Measurements from ENCODE around the gene RIMBP2. TPM values are rescaled to one million over a fixed set of nuclear protein-coding genes. Genes with fewer than 3 reads are reported as not detected.

The RIMBP2 gene
- total and polyA plus RNA-seq, 2 experiments from 2014 or later, result 0.31 to 0.37 TPM

DNA sequence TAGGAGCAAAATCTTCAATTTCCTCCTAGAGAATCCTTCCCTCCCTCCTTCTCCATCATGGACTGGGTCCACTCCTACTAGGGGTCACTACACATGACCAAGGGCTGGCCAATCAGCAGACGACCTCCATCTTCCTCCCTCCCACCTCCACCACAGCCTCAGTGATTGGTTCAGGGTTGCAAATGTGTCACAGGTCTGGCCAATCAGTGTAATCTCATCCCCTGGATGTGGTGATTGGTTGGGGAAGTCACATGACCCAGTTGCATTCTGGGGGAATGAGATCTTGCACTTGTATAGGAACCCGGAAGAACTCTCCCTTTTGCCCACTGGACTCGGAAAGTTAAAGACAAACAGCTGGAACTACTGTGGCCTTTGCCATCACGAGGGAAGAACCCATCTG is 209.3 kb downstream of the RIMBP2 start:
- Histone ChIP-seq H3K36me3 (ENCODE audit: insufficient read depth) (no peaks in the 10 kb centered on the region), H3K4me3 (no peak overlapping the region), H3K79me2 (replicated peaks; ENCODE audit: insufficient read depth) (no peaks in the 10 kb centered on the region), H2AFZ (no peak overlapping the region), H3K9me2 (ENCODE audit: insufficient read depth) (no peaks in the 10 kb centered on the region), H4K20me1 (replicated peaks; ENCODE audit: insufficient read depth) (no peaks in the 10 kb centered on the region), H3F3A (replicated peaks; ENCODE audit: low read depth) (no peaks in the 10 kb centered on the region), H3K27me3 (ENCODE audit: insufficient read depth) (no peaks in the 10 kb centered on the region), H3K4me2 (no peak overlapping the region), H3K4me1 (ENCODE audit: insufficient read depth) (no peaks in the 10 kb centered on the region), H3K27ac (ENCODE audit: low read depth) (no peak overlapping the region)
- peaks cover 10% of the 10 kb centered on the region for H3K27me3 Mint-ChIP-seq (ENCODE audit: insufficient read depth, low read depth, poor library complexity)
- H3K4me1 Mint-ChIP-seq, result no peaks in the 10 kb centered on the region
- H3K4me3 Mint-ChIP-seq, result no peak overlapping the region
- DNase-seq (ENCODE audit: low spot score) (no peak), ATAC-seq (no peak)
- peaks cover 29% of the 10 kb centered on the region for H3K36me3 Mint-ChIP-seq (ENCODE audit: low read depth)
- TF ChIP-seq POLR2AphosphoS5 (IDR thresholded peaks at IDR 0.05; ENCODE audit: low read depth) (no peak), NANOG (IDR thresholded peaks at IDR 0.05; ENCODE audit: borderline replicate concordance) (no peak), JUNB (IDR thresholded peaks at IDR 0.05; ENCODE audit: unreplicated experiment) (no peak), EZH2 (IDR thresholded peaks at IDR 0.05; ENCODE audit: low read depth, unreplicated experiment) (no peak), ZNF114 (CRISPR knock-in tag; IDR thresholded peaks at IDR 0.05) (no peak)
- TF ChIP-seq, protein P1, sequence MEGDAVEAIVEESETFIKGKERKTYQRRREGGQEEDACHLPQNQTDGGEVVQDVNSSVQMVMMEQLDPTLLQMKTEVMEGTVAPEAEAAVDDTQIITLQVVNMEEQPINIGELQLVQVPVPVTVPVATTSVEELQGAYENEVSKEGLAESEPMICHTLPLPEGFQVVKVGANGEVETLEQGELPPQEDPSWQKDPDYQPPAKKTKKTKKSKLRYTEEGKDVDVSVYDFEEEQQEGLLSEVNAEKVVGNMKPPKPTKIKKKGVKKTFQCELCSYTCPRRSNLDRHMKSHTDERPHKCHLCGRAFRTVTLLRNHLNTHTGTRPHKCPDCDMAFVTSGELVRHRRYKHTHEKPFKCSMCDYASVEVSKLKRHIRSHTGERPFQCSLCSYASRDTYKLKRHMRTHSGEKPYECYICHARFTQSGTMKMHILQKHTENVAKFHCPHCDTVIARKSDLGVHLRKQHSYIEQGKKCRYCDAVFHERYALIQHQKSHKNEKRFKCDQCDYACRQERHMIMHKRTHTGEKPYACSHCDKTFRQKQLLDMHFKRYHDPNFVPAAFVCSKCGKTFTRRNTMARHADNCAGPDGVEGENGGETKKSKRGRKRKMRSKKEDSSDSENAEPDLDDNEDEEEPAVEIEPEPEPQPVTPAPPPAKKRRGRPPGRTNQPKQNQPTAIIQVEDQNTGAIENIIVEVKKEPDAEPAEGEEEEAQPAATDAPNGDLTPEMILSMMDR (conservative IDR thresholded peaks at IDR 0.05; ENCODE audit: low read depth in 2 of 2), result no peak
- no peak overlapping the region for H3K27ac Mint-ChIP-seq
- peaks cover 91% of the 10 kb centered on the region for H3K9me3 Mint-ChIP-seq

DNA sequence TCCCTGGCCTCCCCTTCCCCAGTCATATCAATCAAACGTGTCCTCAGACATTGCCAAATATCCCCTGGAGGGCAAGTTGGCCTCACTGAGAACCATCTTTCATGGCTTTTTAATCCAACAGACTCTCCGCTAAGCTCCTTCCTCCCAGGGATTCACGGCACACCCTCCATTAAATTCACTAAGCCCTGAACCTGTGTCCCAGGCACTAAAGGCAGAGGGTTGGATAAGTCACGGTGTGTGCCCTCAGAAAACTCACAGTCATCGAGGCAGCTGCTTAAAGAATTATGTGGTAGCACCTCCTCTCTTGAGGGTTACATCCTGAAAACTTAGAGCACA is 211.3 kb downstream of the RIMBP2 start:
- ATAC-seq (no peak), DNase-seq (ENCODE audit: low spot score) (no peak)
- Histone ChIP-seq H3K79me2 (replicated peaks; ENCODE audit: insufficient read depth) (no peaks in the 10 kb centered on the region), H3K27me3 (ENCODE audit: insufficient read depth) (no peaks in the 10 kb centered on the region), H3K4me3 (no peak overlapping the region), H3K9me2 (ENCODE audit: insufficient read depth) (no peaks in the 10 kb centered on the region), H3K4me2 (no peak overlapping the region), H3K4me1 (ENCODE audit: insufficient read depth) (no peaks in the 10 kb centered on the region), H3F3A (replicated peaks; ENCODE audit: low read depth) (no peaks in the 10 kb centered on the region), H3K36me3 (ENCODE audit: insufficient read depth) (no peaks in the 10 kb centered on the region), H3K27ac (ENCODE audit: low read depth) (no peak overlapping the region), H4K20me1 (replicated peaks; ENCODE audit: insufficient read depth) (no peaks in the 10 kb centered on the region), H2AFZ (no peak overlapping the region)
- H3K4me1 Mint-ChIP-seq, result no peaks in the 10 kb centered on the region
- H3K4me3 Mint-ChIP-seq, result no peak overlapping the region
- peaks cover 92% of the 10 kb centered on the region for H3K9me3 Mint-ChIP-seq
- H3K36me3 Mint-ChIP-seq (ENCODE audit: low read depth), result peaks cover 33% of the 10 kb centered on the region
- H3K27me3 Mint-ChIP-seq (ENCODE audit: insufficient read depth, low read depth, poor library complexity), result peaks cover 7% of the 10 kb centered on the region
- no peak overlapping the region for H3K27ac Mint-ChIP-seq
- TF ChIP-seq ZNF331 (CRISPR knock-in tag; IDR thresholded peaks at IDR 0.05; ENCODE audit: low read depth) (no peak), POLR2AphosphoS5 (IDR thresholded peaks at IDR 0.05; ENCODE audit: low read depth) (no peak), JUNB (IDR thresholded peaks at IDR 0.05; ENCODE audit: unreplicated experiment) (no peak), EZH2 (IDR thresholded peaks at IDR 0.05; ENCODE audit: low read depth, unreplicated experiment) (no peak), CREB1 (CRISPR knock-in tag; IDR thresholded peaks at IDR 0.05; ENCODE audit: low read depth) (no peak), ZNF114 (CRISPR knock-in tag; IDR thresholded peaks at IDR 0.05) (no peak)
- TF ChIP-seq, protein P2, sequence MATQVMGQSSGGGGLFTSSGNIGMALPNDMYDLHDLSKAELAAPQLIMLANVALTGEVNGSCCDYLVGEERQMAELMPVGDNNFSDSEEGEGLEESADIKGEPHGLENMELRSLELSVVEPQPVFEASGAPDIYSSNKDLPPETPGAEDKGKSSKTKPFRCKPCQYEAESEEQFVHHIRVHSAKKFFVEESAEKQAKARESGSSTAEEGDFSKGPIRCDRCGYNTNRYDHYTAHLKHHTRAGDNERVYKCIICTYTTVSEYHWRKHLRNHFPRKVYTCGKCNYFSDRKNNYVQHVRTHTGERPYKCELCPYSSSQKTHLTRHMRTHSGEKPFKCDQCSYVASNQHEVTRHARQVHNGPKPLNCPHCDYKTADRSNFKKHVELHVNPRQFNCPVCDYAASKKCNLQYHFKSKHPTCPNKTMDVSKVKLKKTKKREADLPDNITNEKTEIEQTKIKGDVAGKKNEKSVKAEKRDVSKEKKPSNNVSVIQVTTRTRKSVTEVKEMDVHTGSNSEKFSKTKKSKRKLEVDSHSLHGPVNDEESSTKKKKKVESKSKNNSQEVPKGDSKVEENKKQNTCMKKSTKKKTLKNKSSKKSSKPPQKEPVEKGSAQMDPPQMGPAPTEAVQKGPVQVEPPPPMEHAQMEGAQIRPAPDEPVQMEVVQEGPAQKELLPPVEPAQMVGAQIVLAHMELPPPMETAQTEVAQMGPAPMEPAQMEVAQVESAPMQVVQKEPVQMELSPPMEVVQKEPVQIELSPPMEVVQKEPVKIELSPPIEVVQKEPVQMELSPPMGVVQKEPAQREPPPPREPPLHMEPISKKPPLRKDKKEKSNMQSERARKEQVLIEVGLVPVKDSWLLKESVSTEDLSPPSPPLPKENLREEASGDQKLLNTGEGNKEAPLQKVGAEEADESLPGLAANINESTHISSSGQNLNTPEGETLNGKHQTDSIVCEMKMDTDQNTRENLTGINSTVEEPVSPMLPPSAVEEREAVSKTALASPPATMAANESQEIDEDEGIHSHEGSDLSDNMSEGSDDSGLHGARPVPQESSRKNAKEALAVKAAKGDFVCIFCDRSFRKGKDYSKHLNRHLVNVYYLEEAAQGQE (IDR thresholded peaks at IDR 0.05; ENCODE audit: unreplicated experiment), result no peak
- TF ChIP-seq, protein P3, sequence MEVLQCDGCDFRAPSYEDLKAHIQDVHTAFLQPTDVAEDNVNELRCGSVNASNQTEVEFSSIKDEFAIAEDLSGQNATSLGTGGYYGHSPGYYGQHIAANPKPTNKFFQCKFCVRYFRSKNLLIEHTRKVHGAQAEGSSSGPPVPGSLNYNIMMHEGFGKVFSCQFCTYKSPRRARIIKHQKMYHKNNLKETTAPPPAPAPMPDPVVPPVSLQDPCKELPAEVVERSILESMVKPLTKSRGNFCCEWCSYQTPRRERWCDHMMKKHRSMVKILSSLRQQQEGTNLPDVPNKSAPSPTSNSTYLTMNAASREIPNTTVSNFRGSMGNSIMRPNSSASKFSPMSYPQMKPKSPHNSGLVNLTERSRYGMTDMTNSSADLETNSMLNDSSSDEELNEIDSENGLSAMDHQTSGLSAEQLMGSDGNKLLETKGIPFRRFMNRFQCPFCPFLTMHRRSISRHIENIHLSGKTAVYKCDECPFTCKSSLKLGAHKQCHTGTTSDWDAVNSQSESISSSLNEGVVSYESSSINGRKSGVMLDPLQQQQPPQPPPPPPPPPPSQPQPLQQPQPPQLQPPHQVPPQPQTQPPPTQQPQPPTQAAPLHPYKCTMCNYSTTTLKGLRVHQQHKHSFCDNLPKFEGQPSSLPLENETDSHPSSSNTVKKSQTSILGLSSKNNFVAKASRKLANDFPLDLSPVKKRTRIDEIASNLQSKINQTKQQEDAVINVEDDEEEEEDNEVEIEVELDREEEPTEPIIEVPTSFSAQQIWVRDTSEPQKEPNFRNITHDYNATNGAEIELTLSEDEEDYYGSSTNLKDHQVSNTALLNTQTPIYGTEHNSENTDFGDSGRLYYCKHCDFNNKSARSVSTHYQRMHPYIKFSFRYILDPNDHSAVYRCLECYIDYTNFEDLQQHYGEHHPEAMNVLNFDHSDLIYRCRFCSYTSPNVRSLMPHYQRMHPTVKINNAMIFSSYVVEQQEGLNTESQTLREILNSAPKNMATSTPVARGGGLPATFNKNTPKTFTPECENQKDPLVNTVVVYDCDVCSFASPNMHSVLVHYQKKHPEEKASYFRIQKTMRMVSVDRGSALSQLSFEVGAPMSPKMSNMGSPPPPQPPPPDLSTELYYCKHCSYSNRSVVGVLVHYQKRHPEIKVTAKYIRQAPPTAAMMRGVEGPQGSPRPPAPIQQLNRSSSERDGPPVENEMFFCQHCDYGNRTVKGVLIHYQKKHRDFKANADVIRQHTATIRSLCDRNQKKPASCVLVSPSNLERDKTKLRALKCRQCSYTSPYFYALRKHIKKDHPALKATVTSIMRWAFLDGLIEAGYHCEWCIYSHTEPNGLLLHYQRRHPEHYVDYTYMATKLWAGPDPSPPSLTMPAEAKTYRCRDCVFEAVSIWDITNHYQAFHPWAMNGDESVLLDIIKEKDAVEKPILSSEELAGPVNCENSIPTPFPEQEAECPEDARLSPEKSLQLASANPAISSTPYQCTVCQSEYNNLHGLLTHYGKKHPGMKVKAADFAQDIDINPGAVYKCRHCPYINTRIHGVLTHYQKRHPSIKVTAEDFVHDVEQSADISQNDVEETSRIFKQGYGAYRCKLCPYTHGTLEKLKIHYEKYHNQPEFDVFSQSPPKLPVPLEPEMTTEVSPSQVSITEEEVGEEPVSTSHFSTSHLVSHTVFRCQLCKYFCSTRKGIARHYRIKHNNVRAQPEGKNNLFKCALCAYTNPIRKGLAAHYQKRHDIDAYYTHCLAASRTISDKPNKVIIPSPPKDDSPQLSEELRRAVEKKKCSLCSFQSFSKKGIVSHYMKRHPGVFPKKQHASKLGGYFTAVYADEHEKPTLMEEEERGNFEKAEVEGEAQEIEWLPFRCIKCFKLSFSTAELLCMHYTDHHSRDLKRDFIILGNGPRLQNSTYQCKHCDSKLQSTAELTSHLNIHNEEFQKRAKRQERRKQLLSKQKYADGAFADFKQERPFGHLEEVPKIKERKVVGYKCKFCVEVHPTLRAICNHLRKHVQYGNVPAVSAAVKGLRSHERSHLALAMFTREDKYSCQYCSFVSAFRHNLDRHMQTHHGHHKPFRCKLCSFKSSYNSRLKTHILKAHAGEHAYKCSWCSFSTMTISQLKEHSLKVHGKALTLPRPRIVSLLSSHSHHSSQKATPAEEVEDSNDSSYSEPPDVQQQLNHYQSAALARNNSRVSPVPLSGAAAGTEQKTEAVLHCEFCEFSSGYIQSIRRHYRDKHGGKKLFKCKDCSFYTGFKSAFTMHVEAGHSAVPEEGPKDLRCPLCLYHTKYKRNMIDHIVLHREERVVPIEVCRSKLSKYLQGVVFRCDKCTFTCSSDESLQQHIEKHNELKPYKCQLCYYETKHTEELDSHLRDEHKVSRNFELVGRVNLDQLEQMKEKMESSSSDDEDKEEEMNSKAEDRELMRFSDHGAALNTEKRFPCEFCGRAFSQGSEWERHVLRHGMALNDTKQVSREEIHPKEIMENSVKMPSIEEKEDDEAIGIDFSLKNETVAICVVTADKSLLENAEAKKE (CRISPR knock-in tag; IDR thresholded peaks at IDR 0.05), result no peak
